HEK293T (cell line): ENCODE data around the gene HTATSF1.

ENCODE experiments used
- ARNT ChIP-seq: fragments of 450-650 bp; IDR thresholded peaks from 2 replicates; pipeline ENCODE4 v1.6.1; 2017; ENCODE audit warnings: mild to moderate bottlenecking
- BHLHE40 ChIP-seq: fragments of 450-650 bp; IDR thresholded peaks from 2 replicates; pipeline ENCODE4 v1.6.1; 2016; ENCODE audit warnings: mild to moderate bottlenecking, moderate library complexity, borderline replicate concordance
- CTBP1 ChIP-seq: fragments of 450-650 bp; IDR thresholded peaks from 2 replicates; pipeline ENCODE4 v1.6.1; 2016; ENCODE audit warnings: borderline replicate concordance
- ELF4 ChIP-seq: fragments of 450-650 bp; IDR thresholded peaks from 2 replicates; pipeline ENCODE4 v1.6.1; 2017; ENCODE audit warnings: antibody characterized with exemption
- FOXA1 ChIP-seq: fragments of 450-650 bp; IDR thresholded peaks from 2 replicates; pipeline ENCODE4 v1.6.1; 2016; ENCODE audit warnings: mild to moderate bottlenecking
- FOXK2 ChIP-seq: fragments of 450-650 bp; IDR thresholded peaks from 2 replicates; pipeline ENCODE4 v1.6.1; 2016; ENCODE audit warnings: mild to moderate bottlenecking
- FOXM1 ChIP-seq: fragments of 450-650 bp; IDR thresholded peaks from 2 replicates; pipeline ENCODE4 v1.6.1; 2017; ENCODE audit warnings: mild to moderate bottlenecking, borderline replicate concordance
- L3MBTL2 ChIP-seq: fragments of 450-650 bp; conservative IDR thresholded peaks from 2 replicates; pipeline ENCODE4 v1.6.1; 2016; ENCODE audit warnings: mild to moderate bottlenecking
- LEF1 ChIP-seq: fragments of 450-650 bp; IDR thresholded peaks from 2 replicates; pipeline ENCODE4 v1.6.1; 2017; ENCODE audit warnings: mild to moderate bottlenecking, borderline replicate concordance
- SP1 ChIP-seq: fragments of 450-650 bp; IDR thresholded peaks from 2 replicates; pipeline ENCODE4 v1.6.1; 2017
- SUZ12 ChIP-seq: fragments of 450-650 bp; IDR thresholded peaks from 2 replicates; pipeline ENCODE4 v1.6.1; 2016; ENCODE audit warnings: mild to moderate bottlenecking
- TARDBP ChIP-seq: fragments of 450-650 bp; IDR thresholded peaks from 2 replicates; pipeline ENCODE4 v1.6.1; 2016
- ZNF384 ChIP-seq: fragments of 450-650 bp; IDR thresholded peaks from 2 replicates; pipeline ENCODE4 v1.6.1; 2016
- TF ChIP-seq, protein P1 (sequence below): fragments of 450-650 bp; IDR thresholded peaks from 2 replicates; pipeline ENCODE4 v1.6.1; 2016

DNA sequence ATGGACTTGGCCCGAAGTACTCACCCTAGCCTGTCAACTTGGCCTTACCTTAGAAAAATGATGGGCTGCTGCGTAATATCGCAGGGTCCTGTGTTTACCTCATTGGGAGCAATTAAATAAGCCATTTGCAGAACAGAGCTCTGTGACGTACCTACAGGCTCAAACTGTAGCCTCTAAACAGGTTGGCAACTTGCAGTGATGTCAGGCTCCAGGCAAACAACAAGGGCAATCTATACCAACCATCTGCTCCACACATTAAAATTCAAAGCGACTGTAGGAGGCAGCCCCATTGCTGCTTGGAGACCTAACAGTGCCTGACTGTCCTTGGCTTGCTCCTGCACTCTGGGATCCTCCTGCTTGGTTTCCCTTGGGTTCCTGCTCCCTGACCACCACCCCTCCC is 51.8 kb downstream of the HTATSF1 start:
- no peak for TF ChIP-seq FOXM1
- no peak for TF ChIP-seq FOXK2
- no peak for TF ChIP-seq ELF4
- TF ChIP-seq CTBP1 = no peak
- TF ChIP-seq ARNT = no peak
- no peak for TF ChIP-seq SP1
- TF ChIP-seq, protein P1, sequence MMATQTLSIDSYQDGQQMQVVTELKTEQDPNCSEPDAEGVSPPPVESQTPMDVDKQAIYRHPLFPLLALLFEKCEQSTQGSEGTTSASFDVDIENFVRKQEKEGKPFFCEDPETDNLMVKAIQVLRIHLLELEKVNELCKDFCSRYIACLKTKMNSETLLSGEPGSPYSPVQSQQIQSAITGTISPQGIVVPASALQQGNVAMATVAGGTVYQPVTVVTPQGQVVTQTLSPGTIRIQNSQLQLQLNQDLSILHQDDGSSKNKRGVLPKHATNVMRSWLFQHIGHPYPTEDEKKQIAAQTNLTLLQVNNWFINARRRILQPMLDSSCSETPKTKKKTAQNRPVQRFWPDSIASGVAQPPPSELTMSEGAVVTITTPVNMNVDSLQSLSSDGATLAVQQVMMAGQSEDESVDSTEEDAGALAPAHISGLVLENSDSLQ = no peak
- no peak for TF ChIP-seq TARDBP
- no peak for TF ChIP-seq LEF1
- no peak for TF ChIP-seq SUZ12
- TF ChIP-seq FOXA1 = no peak
- no peak for TF ChIP-seq BHLHE40
- no peak for TF ChIP-seq L3MBTL2
- TF ChIP-seq ZNF384 = no peak
